CD4-positive, alpha-beta T cell (primary cell): ENCODE measurements around the gene IMPDH2. TPM values are rescaled to one million over a fixed set of nuclear protein-coding genes. Genes with fewer than 3 reads are reported as not detected.

ENCODE experiments used
- ATAC-seq: fragments of 200-7000 bp; cut with Tn5 transposase; one replicate; pipeline ENCODE4 v1.10.0; 2022; ENCODE audit warnings: mild to moderate bottlenecking; ENCODE audit not compliant: poor library complexity
- CTCF ChIA-PET: fragments of 350-600 bp; sonication (Branson Sonifier 250); formaldehyde crosslinking; loops from one replicate; lab custom pipeline; 2021; ENCODE audit warnings: antibody characterized with exemption, inconsistent platforms; lab: Charles Lee
- POLR2A ChIA-PET: fragments of 350-600 bp; sonication (Branson Sonifier 250); formaldehyde crosslinking; loops from one replicate; lab custom pipeline; 2021; ENCODE audit warnings: antibody characterized with exemption, inconsistent platforms; lab: Charles Lee
- DNase-seq, 14 experiments: peaks; one replicate each; pipeline ENCODE4 v3.0.0-alpha.2; 2013 to 2020; ENCODE audit warnings: mixed read lengths in 2 of 14
- H3K27ac ChIP-seq, 2 donors: one replicate each; pipeline versions ENCODE4 v1.5.1 to v1.7.0; 2013; ENCODE audit warnings: low read length in 2 of 2, low read depth in 1 of 2, mild to moderate bottlenecking in 1 of 2
- H3K27me3 ChIP-seq, 2 experiments: 1 replicate in 1 of 2; 2 replicates in 1 of 2; pipeline versions ENCODE4 v1.6.1 to v1.7.0; 2013; ENCODE audit warnings: low read length in 2 of 2, control low read depth in 1 of 2, mild to moderate bottlenecking in 1 of 2, moderate library complexity in 1 of 2; ENCODE audit not compliant: insufficient read depth in 2 of 2, control insufficient read depth in 1 of 2
- H3K36me3 ChIP-seq: one replicate; pipeline ENCODE4 v1.6.1; 2013; ENCODE audit warnings: low read length, control low read depth; ENCODE audit not compliant: insufficient read depth
- H3K4me1 ChIP-seq: one replicate; pipeline ENCODE4 v1.6.1; 2013; ENCODE audit warnings: low read length, control low read depth; ENCODE audit not compliant: insufficient read depth
- H3K4me3 ChIP-seq: one replicate; pipeline ENCODE4 v1.5.1; 2013; ENCODE audit warnings: mild to moderate bottlenecking, low read length, moderate library complexity
- H3K9me3 ChIP-seq, 2 experiments: 1 replicate in 1 of 2; 2 replicates in 1 of 2; pipeline versions ENCODE4 v1.6.1 to v1.7.0; 2013; ENCODE audit warnings: low read length in 2 of 2, mild to moderate bottlenecking in 2 of 2, control low read depth in 1 of 2, moderate library complexity in 1 of 2; ENCODE audit not compliant: control insufficient read depth in 1 of 2, insufficient read depth in 1 of 2
- H3K27ac Mint-ChIP-seq: one replicate; pipeline ENCODE4 v1.8.0; 2020; ENCODE audit warnings: mixed read lengths
- H3K27me3 Mint-ChIP-seq: one replicate; pipeline ENCODE4 v1.8.0; 2021; ENCODE audit warnings: mixed read lengths
- H3K36me3 Mint-ChIP-seq: one replicate; pipeline ENCODE4 v1.8.0; 2021; ENCODE audit warnings: low read depth, mixed read lengths
- H3K4me1 Mint-ChIP-seq: one replicate; pipeline ENCODE4 v1.8.0; 2021; ENCODE audit warnings: low read depth, mixed read lengths
- H3K4me3 Mint-ChIP-seq: one replicate; pipeline ENCODE4 v1.8.0; 2020; ENCODE audit warnings: mild to moderate bottlenecking, mixed read lengths
- H3K9me3 Mint-ChIP-seq: one replicate; pipeline ENCODE4 v1.8.0; 2020; ENCODE audit warnings: mixed read lengths
- CTCF ChIP-seq: fragments of 200-600 bp; IDR thresholded peaks from one replicate; pipeline ENCODE4 v1.8.0; 2022; ENCODE audit warnings: antibody characterized with exemption, mild to moderate bottlenecking
- intact Hi-C, 2 experiments: fragments of 100-400 bp; cut with DNase I in 1 of 2; cut with micrococcal nuclease in 1 of 2; formaldehyde crosslinking; loops; one replicate each; pipeline versions ENCODE4 v1.15.1 to v1.9.0; 2023 to 2025; cut with DNase I, micrococcal nuclease
- total RNA-seq, 174 experiments: library from RNA in 2 of 174; stranded (reverse) in 2 of 174; gene quantifications; one replicate each; pipeline ENCODE4 v1.2.3 and lab custom pipeline; 2021 to 2026

The IMPDH2 gene
- total RNA-seq, 2 experiments from 2014 or later = 133 to 135 TPM

- peak overlapping the region; percentile 91 for H3K4me3 Mint-ChIP-seq
- H3K4me1 Mint-ChIP-seq = peaks cover 36% of the 10 kb centered on the region
- DNase-seq = no peak
- H3K27ac Mint-ChIP-seq = peak overlapping the region; percentile 90
- POLR2A ChIA-PET = interaction anchor here (0.9 to 12.0 kb wide), 8 partner anchors 10 to 86 kb away, joined by 3 to 331 read pairs (median 8); partner anchors contain the start of genes IMPDH2, P4HTM, QARS1 and QRICH1
- peak overlapping the region; percentile 53 to 72 for H3K27ac ChIP-seq
- intact Hi-C loops = loop anchor here in 1 of 2 experiments (1.0 kb wide), 1 partner anchor 11 kb away; the partner anchor contains the start of gene WDR6
- peak overlapping the region; percentile 82 for H3K4me3 ChIP-seq
- no peaks in the 10 kb centered on the region for H3K9me3 ChIP-seq
- no peaks in the 10 kb centered on the region for H3K27me3 Mint-ChIP-seq
- TF ChIP-seq CTCF = no peak
- H3K36me3 Mint-ChIP-seq = peaks cover 46% of the 10 kb centered on the region
- H3K36me3 ChIP-seq = peaks cover 30% of the 10 kb centered on the region
- H3K27me3 ChIP-seq = no peaks in the 10 kb centered on the region
- H3K9me3 Mint-ChIP-seq = no peaks in the 10 kb centered on the region
- peaks cover 51% of the 10 kb centered on the region for H3K4me1 ChIP-seq
- no peak for ATAC-seq
- CTCF ChIA-PET = interaction anchor here (6.5 kb wide), 1 partner anchor 30 kb away, joined by 53 read pairs; the partner anchor contains the start of gene P4HTM
Observed at GRCh38 chr3:49018707-49019006, 10.5 kb downstream of the IMPDH2 start.

GRCh38 chr3:49017971-49018706 is 11.1 kb downstream of the IMPDH2 start, which contains the start of gene DALRD3:
Gene DALRD3, minus strand, starts transcription at chr3:49018580. Its CDS starts 16 bp downstream, at chr3:49018564.
- peaks cover 48% of the 10 kb centered on the region for H3K4me1 ChIP-seq
- H3K4me1 Mint-ChIP-seq = peaks cover 33% of the 10 kb centered on the region
- peaks cover 46% of the 10 kb centered on the region for H3K36me3 Mint-ChIP-seq
- peak in 13 of 14 experiments; percentile 27 to 78 (median 45) for DNase-seq
- H3K9me3 Mint-ChIP-seq = no peaks in the 10 kb centered on the region
- TF ChIP-seq CTCF = no peak
- peak within 1 kb of the TSS; percentile 53 to 72 for H3K27ac ChIP-seq
- POLR2A ChIA-PET = interaction anchor here (0.7 to 12.0 kb wide), 10 partner anchors 11 to 103 kb away, joined by 3 to 331 read pairs (median 8); partner anchors contain the start of genes IMPDH2, P4HTM, QARS1 and QRICH1
- no peaks in the 10 kb centered on the region for H3K9me3 ChIP-seq
- H3K27me3 ChIP-seq = no peaks in the 10 kb centered on the region
- H3K36me3 ChIP-seq = peaks cover 30% of the 10 kb centered on the region
- no peaks in the 10 kb centered on the region for H3K27me3 Mint-ChIP-seq
- H3K27ac Mint-ChIP-seq = peak within 1 kb of the TSS; percentile 90
- CTCF ChIA-PET = interaction anchor here (6.5 kb wide), 1 partner anchor 29 kb away, joined by 53 read pairs; the partner anchor contains the start of gene P4HTM
- intact Hi-C loops = loop anchor here in 1 of 2 experiments (1.0 kb wide), 1 partner anchor 11 kb away; the partner anchor contains the start of gene WDR6
- peak within 1 kb of the TSS; percentile 91 for H3K4me3 Mint-ChIP-seq
- peak; percentile 20 for ATAC-seq
- H3K4me3 ChIP-seq = peak within 1 kb of the TSS; percentile 82

GRCh38 chr3:49017229-49017970 is 11.8 kb downstream of the IMPDH2 start:
- TF ChIP-seq CTCF = no peak
- H3K27ac ChIP-seq = peak overlapping the region; percentile 52 to 53
- H3K4me3 ChIP-seq = peak overlapping the region; percentile 82
- peaks cover 28% of the 10 kb centered on the region for H3K36me3 ChIP-seq
- peak overlapping the region; percentile 91 for H3K4me3 Mint-ChIP-seq
- peaks cover 32% of the 10 kb centered on the region for H3K4me1 Mint-ChIP-seq
- intact Hi-C loops = no loop called here
- DNase-seq (peak in 1 of 14 experiments; percentile 19), ATAC-seq (no peak)
- H3K36me3 Mint-ChIP-seq = peaks cover 42% of the 10 kb centered on the region
- no peaks in the 10 kb centered on the region for H3K9me3 Mint-ChIP-seq
- ChIA-PET CTCF (interaction anchor here (1.7 to 6.5 kb wide), 2 partner anchors 10 to 29 kb away, joined by 9 to 53 read pairs; partner anchors contain the start of genes P4HTM and WDR6), POLR2A (interaction anchor here (0.7 to 12.0 kb wide), 8 partner anchors 11 to 103 kb away, joined by 3 to 331 read pairs (median 10); partner anchors contain the start of genes IMPDH2, P4HTM, QRICH1 and USP19)
- H3K4me1 ChIP-seq = peaks cover 41% of the 10 kb centered on the region
- peak overlapping the region; percentile 90 for H3K27ac Mint-ChIP-seq
- no peaks in the 10 kb centered on the region for H3K9me3 ChIP-seq
- no peaks in the 10 kb centered on the region for H3K27me3 ChIP-seq
- H3K27me3 Mint-ChIP-seq = no peaks in the 10 kb centered on the region
